Endothelial cell of umbilical vein (primary cell): ENCODE data around the gene SLC25A21. TPM values are rescaled to one million over a fixed set of nuclear protein-coding genes. Genes with fewer than 3 reads are reported as not detected.

Experiments
- BruUV-seq: library from RNA; stranded (reverse); fragments of 400-500 nt; replicated peaks from 2 replicates; lab custom pipeline; 2021; lab: Mats Ljungman, UMichigan
- CTCF ChIA-PET: fragments of 300-600, 350-600 bp; sonication (Branson Sonifier 250); formaldehyde crosslinking; loops from one replicate; lab custom pipeline; 2021; ENCODE audit warnings: antibody characterized with exemption, inconsistent platforms; lab: Charles Lee
- POLR2A ChIA-PET: fragments of 300-600, 350-600 bp; sonication (Branson Sonifier 250); formaldehyde crosslinking; loops from one replicate; lab custom pipeline; 2021; ENCODE audit warnings: antibody characterized with exemption, inconsistent platforms; lab: Charles Lee
- DNase-seq: peaks from one replicate; pipeline ENCODE4 v3.0.0-alpha.2; 2011; ENCODE audit warnings: low read depth, low spot score
- FAIRE-seq: peaks from 2 replicates; lab custom pipeline; 2011; peaks lifted over from hg19 to GRCh38; lab: Jason Lieb, UNC
- H2AFZ ChIP-seq: 2 replicates; pipeline ENCODE4 v1.6.0; 2012; ENCODE audit warnings: low read depth, low read length, control low read depth, inconsistent platforms
- H3K27ac ChIP-seq: 2 replicates; pipeline ENCODE4 v1.5.1; 2011; ENCODE audit warnings: low read depth, mild to moderate bottlenecking, control low read depth, low read length, moderate library complexity; ENCODE audit not compliant: insufficient read depth
- H3K27me3 ChIP-seq, 2 experiments: 2 replicates each; pipeline versions ENCODE4 v1.6.0 to v1.6.1; 2011; ENCODE audit warnings: low read length in 2 of 2, mixed read lengths in 1 of 2; ENCODE audit not compliant: control insufficient read depth in 2 of 2, insufficient read depth in 2 of 2
- H3K36me3 ChIP-seq, 2 experiments: 2 replicates in 1 of 2; 3 replicates in 1 of 2; pipeline ENCODE4 v1.5.1; 2011; ENCODE audit warnings: low read length in 2 of 2, mild to moderate bottlenecking in 1 of 2, moderate library complexity in 1 of 2; ENCODE audit not compliant: control insufficient read depth in 2 of 2, insufficient read depth in 2 of 2; ENCODE audit errors: extremely low read depth in 1 of 2
- H3K4me1 ChIP-seq: 3 replicates; pipeline ENCODE4 v1.5.1; 2011; ENCODE audit warnings: mild to moderate bottlenecking, low read length; ENCODE audit not compliant: control insufficient read depth, insufficient read depth; ENCODE audit errors: extremely low read depth
- H3K4me2 ChIP-seq: 2 replicates; pipeline ENCODE4 v1.6.1; 2011; ENCODE audit warnings: low read length, control low read depth, mixed read lengths; ENCODE audit not compliant: insufficient read depth
- H3K4me3 ChIP-seq, 3 experiments: fragments of 200-600 bp in 1 of 3; sonication (generic), shearing (Covaris generic) in 1 of 3; replicated peaks in 1 of 3; 2 replicates each; pipeline ENCODE4 v1.5.1; 2011 to 2016; ENCODE audit warnings: control low read depth in 3 of 3, low read length in 3 of 3, mild to moderate bottlenecking in 2 of 3, inconsistent platforms in 1 of 3, low read depth in 1 of 3, moderate library complexity in 1 of 3; ENCODE audit not compliant: insufficient read depth in 1 of 3
- H3K79me2 ChIP-seq: 2 replicates; pipeline ENCODE4 v1.6.0; 2012; ENCODE audit warnings: low read length, inconsistent platforms; ENCODE audit not compliant: control insufficient read depth, insufficient read depth
- H3K9ac ChIP-seq: replicated peaks from 2 replicates; pipeline ENCODE3; 2011; ENCODE audit warnings: low read length, control low read depth; ENCODE audit not compliant: insufficient read depth; ENCODE audit errors: extremely low read depth
- H3K9me1 ChIP-seq: replicated peaks from 3 replicates; pipeline ENCODE4 v1.6.0; 2011; ENCODE audit warnings: mild to moderate bottlenecking, low read length; ENCODE audit not compliant: control insufficient read depth, insufficient read depth; ENCODE audit errors: extremely low read depth
- H3K9me3 ChIP-seq: replicated peaks from 2 replicates; pipeline ENCODE4 v1.5.1; 2012; ENCODE audit warnings: low read length, inconsistent platforms; ENCODE audit not compliant: control insufficient read depth, insufficient read depth
- H4K20me1 ChIP-seq: replicated peaks from 2 replicates; pipeline ENCODE3; 2011; ENCODE audit warnings: mild to moderate bottlenecking, low read length; ENCODE audit not compliant: control insufficient read depth, insufficient read depth; ENCODE audit errors: extremely low read depth
- EZH2 ChIP-seq: IDR thresholded peaks from 2 replicates; pipeline ENCODE4 v1.6.1; 2012; ENCODE audit warnings: borderline replicate concordance, low read depth, mild to moderate bottlenecking, moderate library complexity, low read length, inconsistent platforms; ENCODE audit not compliant: severe bottlenecking
- FOS ChIP-seq: IDR thresholded peaks from 2 replicates; pipeline ENCODE4 v1.6.1; 2011; ENCODE audit warnings: mild to moderate bottlenecking, low read length, moderate library complexity, borderline replicate concordance; ENCODE audit not compliant: insufficient read depth
- GATA2 ChIP-seq: IDR thresholded peaks from 2 replicates; pipeline ENCODE4 v1.7.0; 2011; ENCODE audit warnings: low read depth, mild to moderate bottlenecking, moderate library complexity, mixed read lengths, low read length; ENCODE audit not compliant: insufficient read length, insufficient read depth
- JUN ChIP-seq: IDR thresholded peaks from 2 replicates; pipeline ENCODE4 v1.6.1; 2011; ENCODE audit warnings: borderline replicate concordance, low read depth; ENCODE audit not compliant: insufficient read length, insufficient read depth
- MAX ChIP-seq: IDR thresholded peaks from 2 replicates; pipeline ENCODE4 v1.6.1; 2011; ENCODE audit not compliant: insufficient read depth, insufficient read length
- MYC ChIP-seq: IDR thresholded peaks from one replicate; pipeline ENCODE4 v1.6.1; 2011; ENCODE audit warnings: mild to moderate bottlenecking, low read depth, low read length
- POLR2A ChIP-seq: IDR thresholded peaks from 2 replicates; pipeline ENCODE4 v1.6.1; 2012; ENCODE audit warnings: low read depth, mild to moderate bottlenecking, control low read depth, low read length
- POLR2AphosphoS5 ChIP-seq: IDR thresholded peaks from 2 replicates; pipeline ENCODE4 v1.6.1; 2012; ENCODE audit warnings: low read depth, mild to moderate bottlenecking, control low read depth, low read length, moderate library complexity; ENCODE audit not compliant: insufficient read depth
- dilution Hi-C: fragments of 300-500 bp; cut with MboI; formaldehyde crosslinking; loops from one replicate; pipeline ENCODE4 v1.15.0; 2019; ENCODE audit warnings: low sequenced_read_pairs; ENCODE audit not compliant: extremely low pct_ligation_motif_present
- intact Hi-C: fragments of 100-400 bp; cut with micrococcal nuclease; formaldehyde crosslinking; loops from one replicate; pipeline ENCODE4 v1.10.0; 2022
- polyA plus RNA-seq, 4 experiments: library from polyadenylated mRNA; depleted of rRNA in 3 of 4; stranded (reverse) in 3 of 4; unstranded in 1 of 4; fragments of >200 nt; gene quantifications; 2 replicates each; pipeline versions ENCODE4 v1.2.1 to v1.2.3, GENCODE V29; 2011 to 2012; ENCODE audit warnings: missing spikeins in 1 of 4
- total RNA-seq: library from RNA; stranded (reverse); gene quantifications from 2 replicates; pipeline ENCODE4 v1.2.3, GENCODE V29; 2021
- TF ChIP-seq, protein P1 (sequence below), 2 donors: IDR thresholded peaks; 1 replicate in 1 of 2; 2 replicates in 1 of 2; pipeline ENCODE4 v1.5.1; 2011; ENCODE audit warnings: low read length in 2 of 2, mild to moderate bottlenecking in 2 of 2, moderate library complexity in 2 of 2, control low read depth in 1 of 2, inconsistent platforms in 1 of 2, low read depth in 1 of 2; ENCODE audit not compliant: insufficient read depth in 1 of 2; ENCODE audit errors: extremely low read depth in 1 of 2

Gene SLC25A21
- total and polyA plus RNA-seq, 2 donors (not counting 3 experiments of a cell fraction or from before 2014, with no cell fraction given) = 0.98 to 1.4 TPM

GRCh38 chr14:37023875-37024565, 148.4 kb downstream of the SLC25A21 start:
- no peaks in the 10 kb centered on the region for H3K4me1 ChIP-seq
- FAIRE-seq (no peak), DNase-seq (no peak)
- no peaks in the 10 kb centered on the region for H3K27me3 ChIP-seq
- no peaks in the 10 kb centered on the region for H3K9me1 ChIP-seq
- dilution Hi-C loops (no loop called here), intact Hi-C loops (no loop called here)
- ChIA-PET CTCF (interaction anchor here (3.4 kb wide), 1 partner anchor 126 kb away, joined by 14 read pairs; no protein-coding TSS in a partner anchor), POLR2A (no interaction called here)
- H3K4me2 ChIP-seq = no peak overlapping the region
- TF ChIP-seq, protein P1, sequence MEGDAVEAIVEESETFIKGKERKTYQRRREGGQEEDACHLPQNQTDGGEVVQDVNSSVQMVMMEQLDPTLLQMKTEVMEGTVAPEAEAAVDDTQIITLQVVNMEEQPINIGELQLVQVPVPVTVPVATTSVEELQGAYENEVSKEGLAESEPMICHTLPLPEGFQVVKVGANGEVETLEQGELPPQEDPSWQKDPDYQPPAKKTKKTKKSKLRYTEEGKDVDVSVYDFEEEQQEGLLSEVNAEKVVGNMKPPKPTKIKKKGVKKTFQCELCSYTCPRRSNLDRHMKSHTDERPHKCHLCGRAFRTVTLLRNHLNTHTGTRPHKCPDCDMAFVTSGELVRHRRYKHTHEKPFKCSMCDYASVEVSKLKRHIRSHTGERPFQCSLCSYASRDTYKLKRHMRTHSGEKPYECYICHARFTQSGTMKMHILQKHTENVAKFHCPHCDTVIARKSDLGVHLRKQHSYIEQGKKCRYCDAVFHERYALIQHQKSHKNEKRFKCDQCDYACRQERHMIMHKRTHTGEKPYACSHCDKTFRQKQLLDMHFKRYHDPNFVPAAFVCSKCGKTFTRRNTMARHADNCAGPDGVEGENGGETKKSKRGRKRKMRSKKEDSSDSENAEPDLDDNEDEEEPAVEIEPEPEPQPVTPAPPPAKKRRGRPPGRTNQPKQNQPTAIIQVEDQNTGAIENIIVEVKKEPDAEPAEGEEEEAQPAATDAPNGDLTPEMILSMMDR (IDR thresholded peaks at IDR 0.05; ENCODE audit: extremely low read depth in 1 of 2, insufficient read depth in 1 of 2, low read depth in 1 of 2, low read length in 2 of 2) = no peak
- TF ChIP-seq POLR2A (no peak), JUN (no peak), FOS (no peak), MYC (no peak), POLR2AphosphoS5 (no peak), MAX (no peak), GATA2 (no peak), EZH2 (no peak)
- H3K4me3 ChIP-seq = no peak overlapping the region
- no peak overlapping the region for H3K9ac ChIP-seq
- BruUV-seq = no TSS peak
- H3K9me3 ChIP-seq = no peaks in the 10 kb centered on the region
- no peaks in the 10 kb centered on the region for H4K20me1 ChIP-seq
- no peak overlapping the region for H3K27ac ChIP-seq
- no peak overlapping the region for H2AFZ ChIP-seq
- H3K79me2 ChIP-seq = no peaks in the 10 kb centered on the region
- no peaks in the 10 kb centered on the region for H3K36me3 ChIP-seq
